ENCODE results near the gene LSM14A.

The LSM14A gene

GRCh38 chr19:34254046-34254697 is 81.9 kb downstream of the LSM14A start, which contains the start of gene GARRE1:
TSS of gene GARRE1 (plus strand) at chr19:34254554. CDS start at chr19:34300474, 45,920 bp downstream.
- no peaks in the 10 kb centered on the region for H3K36me3 ChIP-seq (replicated peaks; ENCODE audit: insufficient read depth, low read length)
- peak; percentile 88 for DNase-seq
- H3K9ac ChIP-seq (ENCODE audit: low read length): peak within 1 kb of the TSS; percentile 88
- H3K4me2 ChIP-seq (ENCODE audit: low read depth, low read length): peak within 1 kb of the TSS; percentile 91
- H3K9me3 ChIP-seq (replicated peaks; ENCODE audit: insufficient read depth, low read length): no peaks in the 10 kb centered on the region
- no peaks in the 10 kb centered on the region for H3F3A ChIP-seq (ENCODE audit: insufficient read depth, low read length)
- no peaks in the 10 kb centered on the region for H3K9me2 ChIP-seq (replicated peaks; ENCODE audit: insufficient read depth, low read length)
- peaks cover 26% of the 10 kb centered on the region for H3K79me2 ChIP-seq (ENCODE audit: low read length)
- no peaks in the 10 kb centered on the region for H4K20me1 ChIP-seq (ENCODE audit: insufficient read depth, low read length)
- H2AFZ ChIP-seq (ENCODE audit: low read length): peak within 1 kb of the TSS; percentile 93
- peak within 1 kb of the TSS; percentile 28; the same call in 1 of the 2 replicates for H3K27ac ChIP-seq (ENCODE audit: low read length)
- TF ChIP-seq EZH2 (optimal IDR thresholded peaks at IDR 0.05; ENCODE audit: low read depth, low read length) (no peak), EZH2phosphoT487 (IDR thresholded peaks at IDR 0.05; ENCODE audit: low read length) (no peak), CTCF (IDR thresholded peaks at IDR 0.05; ENCODE audit: low read length) (no peak)
- H3K27me3 ChIP-seq (replicated peaks; ENCODE audit: insufficient read depth, low read length): no peaks in the 10 kb centered on the region
- H3K4me1 ChIP-seq (ENCODE audit: low read length): no peaks in the 10 kb centered on the region; the same call in 1 of the 2 replicates
- H3K4me3 ChIP-seq (ENCODE audit: low read length): peak within 1 kb of the TSS; percentile 86

GRCh38 chr19:34254698-34255432 is 82.6 kb downstream of the LSM14A start:
- Histone ChIP-seq H3K79me2 (ENCODE audit: low read length) (peaks cover 26% of the 10 kb centered on the region), H2AFZ (ENCODE audit: low read length) (peak overlapping the region; percentile 23), H4K20me1 (ENCODE audit: insufficient read depth, low read length) (no peaks in the 10 kb centered on the region), H3K9ac (ENCODE audit: low read length) (peak overlapping the region; percentile 72), H3F3A (ENCODE audit: insufficient read depth, low read length) (no peaks in the 10 kb centered on the region), H3K9me3 (replicated peaks; ENCODE audit: insufficient read depth, low read length) (no peaks in the 10 kb centered on the region), H3K4me2 (ENCODE audit: low read depth, low read length) (peak overlapping the region; percentile 91), H3K9me2 (replicated peaks; ENCODE audit: insufficient read depth, low read length) (no peaks in the 10 kb centered on the region), H3K27me3 (replicated peaks; ENCODE audit: insufficient read depth, low read length) (no peaks in the 10 kb centered on the region), H3K4me3 (ENCODE audit: low read length) (peak overlapping the region; percentile 86), H3K27ac (ENCODE audit: low read length) (no peak overlapping the region), H3K36me3 (replicated peaks; ENCODE audit: insufficient read depth, low read length) (no peaks in the 10 kb centered on the region), H3K4me1 (ENCODE audit: low read length) (no peaks in the 10 kb centered on the region; the same call in 1 of the 2 replicates)
- no peak for TF ChIP-seq EZH2 (optimal IDR thresholded peaks at IDR 0.05; ENCODE audit: low read depth, low read length)
- TF ChIP-seq CTCF (IDR thresholded peaks at IDR 0.05; ENCODE audit: low read length): no peak
- no peak for TF ChIP-seq EZH2phosphoT487 (IDR thresholded peaks at IDR 0.05; ENCODE audit: low read length)
- peak; percentile 45 for DNase-seq

- no peaks in the 10 kb centered on the region for H4K20me1 ChIP-seq (ENCODE audit: insufficient read depth, low read length)
- H3K4me1 ChIP-seq (ENCODE audit: low read length): no peaks in the 10 kb centered on the region; the same call in 1 of the 2 replicates
- H3K4me2 ChIP-seq (ENCODE audit: low read depth, low read length): peak overlapping the region; percentile 91
- peak overlapping the region; percentile 86 for H3K4me3 ChIP-seq (ENCODE audit: low read length)
- peaks cover 26% of the 10 kb centered on the region for H3K79me2 ChIP-seq (ENCODE audit: low read length)
- H3K9me2 ChIP-seq (replicated peaks; ENCODE audit: insufficient read depth, low read length): no peaks in the 10 kb centered on the region
- H3K9ac ChIP-seq (ENCODE audit: low read length): peak overlapping the region; percentile 72
- H3K27ac ChIP-seq (ENCODE audit: low read length): no peak overlapping the region
- H3K36me3 ChIP-seq (replicated peaks; ENCODE audit: insufficient read depth, low read length): no peaks in the 10 kb centered on the region
- H3K27me3 ChIP-seq (replicated peaks; ENCODE audit: insufficient read depth, low read length): no peaks in the 10 kb centered on the region
- no peak for DNase-seq
- TF ChIP-seq EZH2 (optimal IDR thresholded peaks at IDR 0.05; ENCODE audit: low read depth, low read length) (no peak), CTCF (IDR thresholded peaks at IDR 0.05; ENCODE audit: low read length) (no peak), EZH2phosphoT487 (IDR thresholded peaks at IDR 0.05; ENCODE audit: low read length) (no peak)
- peak overlapping the region; percentile 23 for H2AFZ ChIP-seq (ENCODE audit: low read length)
- no peaks in the 10 kb centered on the region for H3K9me3 ChIP-seq (replicated peaks; ENCODE audit: insufficient read depth, low read length)
- no peaks in the 10 kb centered on the region for H3F3A ChIP-seq (ENCODE audit: insufficient read depth, low read length)
Measured at GRCh38 chr19:34255546-34255945, 83.2 kb downstream of the LSM14A start.

Data from MM.1S (cell line).